NT2/D1 (cell line): ENCODE data around the gene HES6.

Experiments
- SUZ12 ChIP-seq: IDR thresholded peaks from 2 replicates; pipeline ENCODE4 v1.6.1; 2011; ENCODE audit not compliant: insufficient read length, insufficient read depth; ENCODE audit errors: extremely low read depth
- YY1 ChIP-seq: IDR thresholded peaks from 2 replicates; pipeline ENCODE4 v1.6.1; 2011; ENCODE audit not compliant: insufficient read length, insufficient read depth
- ZNF274 ChIP-seq: IDR thresholded peaks from 2 replicates; pipeline ENCODE4 v1.6.1; 2011; ENCODE audit warnings: mild to moderate bottlenecking, low read depth, low read length

- no peak for TF ChIP-seq YY1
- no peak for TF ChIP-seq SUZ12
- no peak for TF ChIP-seq ZNF274
Measured at GRCh38 chr2:238285653-238286082, 45.8 kb upstream of the HES6 start.
